Osteocyte (in vitro differentiated cells): ENCODE results near the gene FNBP1L. TPM values are rescaled to one million over a fixed set of nuclear protein-coding genes. Genes with fewer than 3 reads are reported as not detected.

Experiments
- DNase-seq: peaks from one replicate; pipeline ENCODE4 v3.0.0; 2021; ENCODE audit warnings: mixed read lengths; ENCODE audit not compliant: unreplicated experiment; ENCODE audit errors: extremely low spot score
- H3K27ac Mint-ChIP-seq: one replicate; pipeline ENCODE4 v1.8.0; 2021; ENCODE audit warnings: mild to moderate bottlenecking, mixed read lengths; ENCODE audit not compliant: unreplicated experiment
- H3K27me3 Mint-ChIP-seq: one replicate; pipeline ENCODE4 v1.8.0; 2021; ENCODE audit warnings: mixed read lengths; ENCODE audit not compliant: unreplicated experiment
- H3K36me3 Mint-ChIP-seq: one replicate; pipeline ENCODE4 v1.8.0; 2021; ENCODE audit warnings: mixed read lengths; ENCODE audit not compliant: unreplicated experiment
- H3K4me1 Mint-ChIP-seq: one replicate; pipeline ENCODE4 v1.8.0; 2021; ENCODE audit warnings: mixed read lengths; ENCODE audit not compliant: unreplicated experiment
- H3K4me3 Mint-ChIP-seq: one replicate; pipeline ENCODE4 v1.8.0; 2021; ENCODE audit warnings: mild to moderate bottlenecking, moderate library complexity, mixed read lengths; ENCODE audit not compliant: unreplicated experiment
- H3K9me3 Mint-ChIP-seq: one replicate; pipeline ENCODE4 v1.8.0; 2021; ENCODE audit warnings: mixed read lengths; ENCODE audit not compliant: unreplicated experiment
- CTCF ChIP-seq: fragments of 200-600 bp; sonication (generic); IDR thresholded peaks from 2 replicates; pipeline ENCODE4 v1.5.0; 2021; ENCODE audit warnings: antibody characterized with exemption, mild to moderate bottlenecking, moderate library complexity
- total RNA-seq: library from RNA; stranded (reverse); gene quantifications from 2 replicates; pipeline ENCODE4 v1.2.1, GENCODE V29; 2021

Gene FNBP1L
- total RNA-seq, 1 donor from 2014 or later: 63.3 TPM

GRCh38 chr1:93504247-93505033, 56.5 kb downstream of the FNBP1L start:
- H3K9me3 Mint-ChIP-seq: no peaks in the 10 kb centered on the region
- peaks cover 25% of the 10 kb centered on the region for H3K36me3 Mint-ChIP-seq
- no peak overlapping the region for H3K27ac Mint-ChIP-seq
- H3K4me1 Mint-ChIP-seq: peaks cover 2% of the 10 kb centered on the region
- no peak for TF ChIP-seq CTCF
- no peaks in the 10 kb centered on the region for H3K27me3 Mint-ChIP-seq
- no peak overlapping the region for H3K4me3 Mint-ChIP-seq
- DNase-seq: no peak

- Mint-ChIP-seq H3K4me3 (no peak overlapping the region), H3K27ac (no peak overlapping the region), H3K36me3 (peaks cover 27% of the 10 kb centered on the region)
Measured at GRCh38 chr1:93506126-93506525, 58.2 kb downstream of the FNBP1L start.

GRCh38 chr1:93516164-93516563, 68.2 kb downstream of the FNBP1L start:
- H3K27ac Mint-ChIP-seq: no peak overlapping the region
- no peaks in the 10 kb centered on the region for H3K9me3 Mint-ChIP-seq
- peaks cover 5% of the 10 kb centered on the region for H3K4me1 Mint-ChIP-seq
- no peak for DNase-seq
- no peak overlapping the region for H3K4me3 Mint-ChIP-seq
- no peaks in the 10 kb centered on the region for H3K27me3 Mint-ChIP-seq
- no peak for TF ChIP-seq CTCF
- peaks cover 4% of the 10 kb centered on the region for H3K36me3 Mint-ChIP-seq

More at GRCh38 chr1:93506126-93506525, 58.2 kb downstream of the FNBP1L start:
- no peak for TF ChIP-seq CTCF
- Mint-ChIP-seq H3K27me3 (no peaks in the 10 kb centered on the region), H3K4me1 (peaks cover 2% of the 10 kb centered on the region), H3K9me3 (no peaks in the 10 kb centered on the region)
- DNase-seq: no peak

- no peak overlapping the region for H3K4me3 Mint-ChIP-seq
- TF ChIP-seq CTCF: no peak
- H3K9me3 Mint-ChIP-seq: peaks cover 6% of the 10 kb centered on the region
- DNase-seq: no peak
- no peak overlapping the region for H3K27ac Mint-ChIP-seq
- H3K4me1 Mint-ChIP-seq: peaks cover 5% of the 10 kb centered on the region
- H3K27me3 Mint-ChIP-seq: no peaks in the 10 kb centered on the region
- H3K36me3 Mint-ChIP-seq: peaks cover 14% of the 10 kb centered on the region
Measured at GRCh38 chr1:93518516-93518915, 70.6 kb downstream of the FNBP1L start.

GRCh38 chr1:93519199-93519829, 71.4 kb downstream of the FNBP1L start:
- Mint-ChIP-seq H3K36me3 (peaks cover 15% of the 10 kb centered on the region), H3K4me1 (peaks cover 5% of the 10 kb centered on the region), H3K9me3 (peaks cover 6% of the 10 kb centered on the region), H3K27ac (peak overlapping the region; percentile 1), H3K4me3 (no peak overlapping the region), H3K27me3 (no peaks in the 10 kb centered on the region)
- DNase-seq: no peak
- no peak for TF ChIP-seq CTCF
